GM12878 (cell line): ENCODE data around the gene ARHGAP44. TPM values are rescaled to one million over a fixed set of nuclear protein-coding genes. Genes with fewer than 3 reads are reported as not detected.

ENCODE experiments used
- ATAC-seq: fragments of 200-7000 bp; cut with Tn5 transposase; 3 replicates; pipeline ENCODE4 v1.9.1; 2020; ENCODE audit warnings: mild to moderate bottlenecking, moderate library complexity
- BruUV-seq: library from RNA; stranded (reverse); fragments of 400-500 nt; replicated peaks from 2 replicates; lab custom pipeline; 2021; lab: Mats Ljungman, UMichigan
- CTCF ChIA-PET: fragments of 300-600 bp; sonication (Branson Sonifier 250); formaldehyde crosslinking; extraction: SDS; loops from one replicate; lab custom pipeline; 2021; ENCODE audit warnings: inconsistent platforms; lab: Yijun Ruan, JAX
- POLR2A ChIA-PET: fragments of 350-600 bp; formaldehyde crosslinking; extraction: SDS; loops from one replicate; lab custom pipeline; 2021; ENCODE audit warnings: inconsistent platforms; lab: Charles Lee
- RAD21 ChIA-PET: fragments of 300-600 bp; sonication (Branson Sonifier 250); formaldehyde crosslinking; loops from one replicate; lab custom pipeline; 2023; ENCODE audit warnings: antibody characterized with exemption; ENCODE audit not compliant: unreplicated experiment; lab: Charles Lee
- SMC1A ChIA-PET: fragments of 300-600 bp; sonication (Branson Sonifier 250); formaldehyde crosslinking; loops from one replicate; lab custom pipeline; 2023; ENCODE audit not compliant: unreplicated experiment, uncharacterized antibody; lab: Charles Lee
- DNase-seq: peaks from one replicate; pipeline ENCODE4 v3.0.0-alpha.2; 2011; ENCODE audit warnings: low read depth, low spot score
- FAIRE-seq: peaks from 3 replicates; lab custom pipeline; 2011; peaks lifted over from hg19 to GRCh38; lab: Jason Lieb, UNC
- H2AFZ ChIP-seq: 2 replicates; pipeline ENCODE4 v1.6.0; 2011; ENCODE audit warnings: low read depth, low read length, control low read depth; ENCODE audit not compliant: control insufficient read depth
- H3K27ac ChIP-seq: 2 replicates; pipeline ENCODE4 v1.5.1; 2011; ENCODE audit warnings: control low read depth; ENCODE audit not compliant: control insufficient read depth, insufficient read depth
- H3K27me3 ChIP-seq, 2 experiments: replicated peaks in 1 of 2; 2 replicates each; pipeline versions ENCODE4 v1.6.0 to v1.6.1; 2011; ENCODE audit warnings: low read length in 1 of 2; ENCODE audit not compliant: control insufficient read depth in 2 of 2, insufficient read depth in 2 of 2
- H3K36me3 ChIP-seq, 2 experiments: 2 replicates each; pipeline ENCODE4 v1.5.1; 2011; ENCODE audit warnings: low read length in 1 of 2; ENCODE audit not compliant: control insufficient read depth in 2 of 2, insufficient read depth in 2 of 2
- H3K4me1 ChIP-seq: 2 replicates; pipeline ENCODE4 v1.6.1; 2011; ENCODE audit warnings: mild to moderate bottlenecking, low read length, moderate library complexity, mixed read lengths; ENCODE audit not compliant: control insufficient read depth, insufficient read depth
- H3K4me2 ChIP-seq: 2 replicates; pipeline ENCODE4 v1.6.0; 2011; ENCODE audit warnings: control low read depth; ENCODE audit not compliant: control insufficient read depth, insufficient read depth
- H3K4me3 ChIP-seq: fragments of 200-600 bp; sonication (generic); 2 replicates; pipeline ENCODE4 v1.5.1; 2016
- H3K79me2 ChIP-seq: 2 replicates; pipeline ENCODE4 v1.6.0; 2011; ENCODE audit warnings: low read length; ENCODE audit not compliant: control insufficient read depth, insufficient read depth
- H3K9ac ChIP-seq: 2 replicates; pipeline ENCODE4 v1.8.0; 2011; ENCODE audit warnings: low read length, control low read depth, mixed read lengths; ENCODE audit not compliant: control insufficient read depth, insufficient read depth
- H3K9me3 ChIP-seq: replicated peaks from 3 replicates; pipeline ENCODE4 v1.5.1; 2011; ENCODE audit warnings: mild to moderate bottlenecking, low read length; ENCODE audit not compliant: control insufficient read depth, insufficient read depth
- H4K20me1 ChIP-seq: 2 replicates; pipeline ENCODE4 v1.6.0; 2011; ENCODE audit not compliant: control insufficient read depth, insufficient read depth
- ATF7 ChIP-seq: fragments of 450-650 bp; IDR thresholded peaks from 2 replicates; pipeline ENCODE4 v1.6.1; 2016; ENCODE audit warnings: low read depth, mild to moderate bottlenecking
- BHLHE40 ChIP-seq, 2 experiments: fragments of 450-650 bp in 1 of 2; IDR thresholded peaks; 2 replicates each; pipeline ENCODE4 v1.6.1; 2011 to 2017; ENCODE audit warnings: low read depth in 2 of 2, borderline replicate concordance in 1 of 2, improper control_type of control experiment in 1 of 2, low read length in 1 of 2, mild to moderate bottlenecking in 1 of 2
- CHD2 ChIP-seq: IDR thresholded peaks from 2 replicates; pipeline ENCODE4 v1.6.1; 2011; ENCODE audit warnings: low read depth, low read length, improper control_type of control experiment, borderline replicate concordance
- CREB1 ChIP-seq: IDR thresholded peaks from 2 replicates; pipeline ENCODE4 v1.6.1; 2012; ENCODE audit warnings: low read depth, mild to moderate bottlenecking, inconsistent platforms
- IKZF1 ChIP-seq: fragments of 450-650 bp; conservative IDR thresholded peaks from 2 replicates; pipeline ENCODE4 v1.6.1; 2017; ENCODE audit warnings: antibody characterized with exemption, mild to moderate bottlenecking
- SMAD5 ChIP-seq: IDR thresholded peaks from 2 replicates; pipeline ENCODE4 v1.6.1; 2016; ENCODE audit warnings: antibody characterized with exemption, low read depth
- ZBTB40 ChIP-seq: fragments of 450-650 bp; IDR thresholded peaks from 2 replicates; pipeline ENCODE4 v1.6.1; 2016; ENCODE audit warnings: mild to moderate bottlenecking, moderate library complexity, borderline replicate concordance
- ZNF384 ChIP-seq: IDR thresholded peaks from 2 replicates; pipeline ENCODE4 v1.6.1; 2012; ENCODE audit warnings: low read depth, mild to moderate bottlenecking, low read length, improper control_type of control experiment, borderline replicate concordance
- WGBS: methylation state at CpG from one replicate; pipeline ENCODE4 v1.1.6; 2016; ENCODE audit warnings: low lambda C conversion rate; ENCODE audit not compliant: insufficient replicate concordance, insufficient coverage; ENCODE audit errors: missing lambda C conversion rate; 5-methylcytosine and 5-hydroxymethylcytosine counted together
- in situ Hi-C: fragments of 300-500 bp; cut with MboI; formaldehyde crosslinking; loops from 9 replicates; pipeline ENCODE4 v1.14.3; 2018; ENCODE audit warnings: mixed read lengths
- intact Hi-C: fragments of 100-400 bp; cut with micrococcal nuclease; formaldehyde crosslinking; loops from one replicate; pipeline ENCODE4 v1.14.2; 2022; ENCODE audit not compliant: unreplicated experiment
- polyA plus RNA-seq, 11 experiments: library from polyadenylated mRNA; depleted of rRNA in 4 of 11; unstranded in 6 of 11; stranded (reverse) in 5 of 11; fragments of >200 nt; fragmentation: Nextera tagmentation in 4 of 11; fragmentation: Illumina TruSeq in 1 of 11; extraction: Ambion mirVana in 4 of 11; extraction: Trizol in 1 of 11; gene quantifications; 1 replicate in 1 of 11; 2 replicates in 10 of 11; pipeline versions ENCODE4 v1.2.1 to v1.2.3, GENCODE V29; 2011 to 2016; ENCODE audit warnings: inconsistent platforms in 2 of 11, missing spikeins in 2 of 11, low read depth in 1 of 11
- total RNA-seq, 4 experiments: library from RNA; depleted of rRNA in 3 of 4; stranded (reverse); fragments of >200 nt in 3 of 4; fragmentation: Illumina TruSeq in 1 of 4; extraction: Trizol in 1 of 4; gene quantifications; 2 replicates each; pipeline versions ENCODE4 v1.2.1 to v1.2.3, GENCODE V29; 2013 to 2021

ARHGAP44 gene
- total and polyA plus RNA-seq, 10 of the 15 experiments (the other 5 are each of a cell fraction or from before 2014, with no cell fraction given), result 0.11 to 1.2 (median 0.48) TPM

- TF ChIP-seq ZBTB40 (no peak), BHLHE40 (IDR thresholded peaks at IDR 0.05; ENCODE audit: borderline replicate concordance in 1 of 2, low read depth in 2 of 2, low read length in 1 of 2) (peak; percentile 53 to 60; a peak in 3 of 4 replicates), ATF7 (peak; percentile 43; the same call in 1 of the 2 replicates), SMAD5 (no peak), ZNF384 (peak; percentile 88), IKZF1 (peak; percentile 34), CREB1 (0 out of 2 replicates have a peak, but pooled peaks have one; percentile 29)
- TF ChIP-seq, all 136 proteins: peak for 12
Observed at GRCh38 chr17:12982224-12982623, 192.9 kb downstream of the ARHGAP44 start (continued).

GRCh38 chr17:12983991-12984884 is 194.9 kb downstream of the ARHGAP44 start:
- ATAC-seq, result no peak
- BruUV-seq, result no TSS peak
- no peak overlapping the region for H3K4me3 ChIP-seq
- intact Hi-C loops, result no loop called here
- H3K9ac ChIP-seq, result no peak overlapping the region
- no peaks in the 10 kb centered on the region for H3K79me2 ChIP-seq
- H2AFZ ChIP-seq, result no peak overlapping the region
- FAIRE-seq, result no peak
- ChIA-PET CTCF (interaction anchor here (1.3 to 1.5 kb wide), 2 partner anchors 18 to 21 kb away, joined by 5 read pairs; no protein-coding TSS in a partner anchor), POLR2A (no interaction called here), SMC1A (no interaction called here), RAD21 (no interaction called here)
- no peaks in the 10 kb centered on the region for H3K36me3 ChIP-seq
- H3K27ac ChIP-seq, result no peak overlapping the region
- no peaks in the 10 kb centered on the region for H4K20me1 ChIP-seq
- 72% methylated on average over 20 of the region's 21 CpGs for WGBS
- no peak for DNase-seq
- no peaks in the 10 kb centered on the region for H3K4me1 ChIP-seq
- no peak overlapping the region for H3K4me2 ChIP-seq
- H3K27me3 ChIP-seq, result no peaks in the 10 kb centered on the region
- TF ChIP-seq CHD2, result no peak
- in situ Hi-C loops, result no loop called here
- H3K9me3 ChIP-seq, result no peaks in the 10 kb centered on the region
